GM12878 (cell line): ENCODE results near the gene CTIF. TPM values are rescaled to one million over a fixed set of nuclear protein-coding genes. Genes with fewer than 3 reads are reported as not detected.

Experiments used
- ATAC-seq: fragments of 200-7000 bp; cut with Tn5 transposase; 3 replicates; pipeline ENCODE4 v1.9.1; 2020; ENCODE audit warnings: mild to moderate bottlenecking, moderate library complexity
- BruUV-seq: library from RNA; stranded (reverse); fragments of 400-500 nt; replicated peaks from 2 replicates; lab custom pipeline; 2021; lab: Mats Ljungman, UMichigan
- CTCF ChIA-PET: fragments of 300-600 bp; sonication (Branson Sonifier 250); formaldehyde crosslinking; extraction: SDS; loops from one replicate; lab custom pipeline; 2021; ENCODE audit warnings: inconsistent platforms; lab: Yijun Ruan, JAX
- POLR2A ChIA-PET: fragments of 350-600 bp; formaldehyde crosslinking; extraction: SDS; loops from one replicate; lab custom pipeline; 2021; ENCODE audit warnings: inconsistent platforms; lab: Charles Lee
- RAD21 ChIA-PET: fragments of 300-600 bp; sonication (Branson Sonifier 250); formaldehyde crosslinking; loops from one replicate; lab custom pipeline; 2023; ENCODE audit warnings: antibody characterized with exemption; ENCODE audit not compliant: unreplicated experiment; lab: Charles Lee
- SMC1A ChIA-PET: fragments of 300-600 bp; sonication (Branson Sonifier 250); formaldehyde crosslinking; loops from one replicate; lab custom pipeline; 2023; ENCODE audit not compliant: unreplicated experiment, uncharacterized antibody; lab: Charles Lee
- DNase-seq: peaks from one replicate; pipeline ENCODE4 v3.0.0-alpha.2; 2011; ENCODE audit warnings: low read depth, low spot score
- FAIRE-seq: peaks from 3 replicates; lab custom pipeline; 2011; peaks lifted over from hg19 to GRCh38; lab: Jason Lieb, UNC
- H2AFZ ChIP-seq: 2 replicates; pipeline ENCODE4 v1.6.0; 2011; ENCODE audit warnings: low read depth, low read length, control low read depth; ENCODE audit not compliant: control insufficient read depth
- H3K27ac ChIP-seq: 2 replicates; pipeline ENCODE4 v1.5.1; 2011; ENCODE audit warnings: control low read depth; ENCODE audit not compliant: control insufficient read depth, insufficient read depth
- H3K27me3 ChIP-seq, 2 experiments: replicated peaks in 1 of 2; 2 replicates each; pipeline versions ENCODE4 v1.6.0 to v1.6.1; 2011; ENCODE audit warnings: low read length in 1 of 2; ENCODE audit not compliant: control insufficient read depth in 2 of 2, insufficient read depth in 2 of 2
- H3K36me3 ChIP-seq, 2 experiments: 2 replicates each; pipeline ENCODE4 v1.5.1; 2011; ENCODE audit warnings: low read length in 1 of 2; ENCODE audit not compliant: control insufficient read depth in 2 of 2, insufficient read depth in 2 of 2
- H3K4me1 ChIP-seq: 2 replicates; pipeline ENCODE4 v1.6.1; 2011; ENCODE audit warnings: mild to moderate bottlenecking, low read length, moderate library complexity, mixed read lengths; ENCODE audit not compliant: control insufficient read depth, insufficient read depth
- H3K4me2 ChIP-seq: 2 replicates; pipeline ENCODE4 v1.6.0; 2011; ENCODE audit warnings: control low read depth; ENCODE audit not compliant: control insufficient read depth, insufficient read depth
- H3K4me3 ChIP-seq: fragments of 200-600 bp; sonication (generic); 2 replicates; pipeline ENCODE4 v1.5.1; 2016
- H3K79me2 ChIP-seq: 2 replicates; pipeline ENCODE4 v1.6.0; 2011; ENCODE audit warnings: low read length; ENCODE audit not compliant: control insufficient read depth, insufficient read depth
- H3K9ac ChIP-seq: 2 replicates; pipeline ENCODE4 v1.8.0; 2011; ENCODE audit warnings: low read length, control low read depth, mixed read lengths; ENCODE audit not compliant: control insufficient read depth, insufficient read depth
- H3K9me3 ChIP-seq: replicated peaks from 3 replicates; pipeline ENCODE4 v1.5.1; 2011; ENCODE audit warnings: mild to moderate bottlenecking, low read length; ENCODE audit not compliant: control insufficient read depth, insufficient read depth
- H4K20me1 ChIP-seq: 2 replicates; pipeline ENCODE4 v1.6.0; 2011; ENCODE audit not compliant: control insufficient read depth, insufficient read depth
- BHLHE40 ChIP-seq, 2 experiments: fragments of 450-650 bp in 1 of 2; IDR thresholded peaks; 2 replicates each; pipeline ENCODE4 v1.6.1; 2011 to 2017; ENCODE audit warnings: low read depth in 2 of 2, borderline replicate concordance in 1 of 2, improper control_type of control experiment in 1 of 2, low read length in 1 of 2, mild to moderate bottlenecking in 1 of 2
- CREM ChIP-seq: IDR thresholded peaks from 2 replicates; pipeline ENCODE4 v1.6.1; 2014; ENCODE audit warnings: antibody characterized with exemption, low read depth
- EGR1 ChIP-seq, 2 experiments: IDR thresholded peaks; 1 replicate in 1 of 2; 2 replicates in 1 of 2; pipeline ENCODE4 v1.6.1; 2011 to 2012; ENCODE audit warnings: low read depth in 2 of 2, low read length in 2 of 2, borderline replicate concordance in 1 of 2, mild to moderate bottlenecking in 1 of 2, moderate library complexity in 1 of 2
- EP300 ChIP-seq, 2 experiments: fragments of 150-350 bp in 1 of 2; IDR thresholded peaks; 2 replicates each; pipeline ENCODE4 v1.6.1; 2011 to 2012; ENCODE audit warnings: low read depth in 2 of 2, low read length in 2 of 2, borderline replicate concordance in 1 of 2, improper control_type of control experiment in 1 of 2, inconsistent platforms in 1 of 2; ENCODE audit not compliant: control insufficient read depth in 1 of 2
- MEF2B ChIP-seq: fragments of 450-650 bp; IDR thresholded peaks from 2 replicates; pipeline ENCODE4 v1.6.1; 2018; ENCODE audit warnings: mild to moderate bottlenecking, moderate library complexity; ENCODE audit not compliant: partially characterized antibody, poor library complexity, severe bottlenecking
- PBX3 ChIP-seq: IDR thresholded peaks from 2 replicates; pipeline ENCODE4 v1.6.1; 2011; ENCODE audit warnings: mild to moderate bottlenecking, low read depth, low read length, moderate library complexity; ENCODE audit not compliant: insufficient replicate concordance
- RBBP5 ChIP-seq: fragments of 200-600 bp; sonication (generic); conservative IDR thresholded peaks from 2 replicates; pipeline ENCODE4 v1.6.1; 2016
- TCF12 ChIP-seq: IDR thresholded peaks from 2 replicates; pipeline ENCODE4 v1.6.1; 2011; ENCODE audit warnings: low read depth, mild to moderate bottlenecking, low read length
- ZNF217 ChIP-seq: fragments of 450-650 bp; IDR thresholded peaks from 2 replicates; pipeline ENCODE4 v1.6.1; 2017; ENCODE audit warnings: antibody characterized with exemption, mild to moderate bottlenecking
- ZNF687 ChIP-seq: fragments of 450-650 bp; IDR thresholded peaks from 2 replicates; pipeline ENCODE4 v1.6.1; 2017; ENCODE audit warnings: mild to moderate bottlenecking, moderate library complexity
- WGBS: methylation state at CpG from one replicate; pipeline ENCODE4 v1.1.6; 2016; ENCODE audit warnings: low lambda C conversion rate; ENCODE audit not compliant: insufficient replicate concordance, insufficient coverage; ENCODE audit errors: missing lambda C conversion rate; 5-methylcytosine and 5-hydroxymethylcytosine counted together
- in situ Hi-C: fragments of 300-500 bp; cut with MboI; formaldehyde crosslinking; loops from 9 replicates; pipeline ENCODE4 v1.14.3; 2018; ENCODE audit warnings: mixed read lengths
- intact Hi-C: fragments of 100-400 bp; cut with micrococcal nuclease; formaldehyde crosslinking; loops from one replicate; pipeline ENCODE4 v1.14.2; 2022; ENCODE audit not compliant: unreplicated experiment
- polyA plus RNA-seq, 11 experiments: library from polyadenylated mRNA; depleted of rRNA in 4 of 11; unstranded in 6 of 11; stranded (reverse) in 5 of 11; fragments of >200 nt; fragmentation: Nextera tagmentation in 4 of 11; fragmentation: Illumina TruSeq in 1 of 11; extraction: Ambion mirVana in 4 of 11; extraction: Trizol in 1 of 11; gene quantifications; 1 replicate in 1 of 11; 2 replicates in 10 of 11; pipeline versions ENCODE4 v1.2.1 to v1.2.3, GENCODE V29; 2011 to 2016; ENCODE audit warnings: inconsistent platforms in 2 of 11, missing spikeins in 2 of 11, low read depth in 1 of 11
- total RNA-seq, 4 experiments: library from RNA; depleted of rRNA in 3 of 4; stranded (reverse); fragments of >200 nt in 3 of 4; fragmentation: Illumina TruSeq in 1 of 4; extraction: Trizol in 1 of 4; gene quantifications; 2 replicates each; pipeline versions ENCODE4 v1.2.1 to v1.2.3, GENCODE V29; 2013 to 2021
- TF ChIP-seq, protein P1 (sequence below): IDR thresholded peaks from 2 replicates; pipeline ENCODE4 v1.6.1; 2012; ENCODE audit warnings: low read depth, low read length, improper control_type of control experiment
- TF ChIP-seq, protein P2 (sequence below): IDR thresholded peaks from 2 replicates; pipeline ENCODE4 v1.6.1; 2011; ENCODE audit warnings: low read depth, low read length, improper control_type of control experiment, borderline replicate concordance
- TF ChIP-seq, protein P3 (sequence below): fragments of 450-650 bp; IDR thresholded peaks from 2 replicates; pipeline ENCODE4 v1.6.1; 2017; ENCODE audit warnings: mild to moderate bottlenecking

Gene CTIF
- total and polyA plus RNA-seq, 10 of the 15 experiments (the other 5 are each of a cell fraction or from before 2014, with no cell fraction given) = 0.06 to 11.6 (median 2.5) TPM

GRCh38 chr18:48724939-48725338 is 186.1 kb downstream of the CTIF start:
- WGBS = 50% methylated on average over 5 of the region's 5 CpGs
- Histone ChIP-seq H2AFZ (no peak overlapping the region), H3K27me3 (no peaks in the 10 kb centered on the region), H3K4me1 (peaks cover 33% of the 10 kb centered on the region), H3K9me3 (peaks cover 15% of the 10 kb centered on the region; the same call in 2 of the 3 replicates), H3K27ac (peak overlapping the region; percentile 11; the same call in 1 of the 2 replicates), H3K79me2 (no peaks in the 10 kb centered on the region), H3K4me2 (no peak overlapping the region), H3K4me3 (no peak overlapping the region), H3K9ac (no peak overlapping the region), H4K20me1 (no peaks in the 10 kb centered on the region), H3K36me3 (no peaks in the 10 kb centered on the region)
- ChIA-PET RAD21 (interaction anchor here (1.2 kb wide), 1 partner anchor 10 kb away, joined by 4 read pairs; no protein-coding TSS in a partner anchor), CTCF (interaction anchor here (1.0 to 2.0 kb wide), 3 partner anchors 8 to 31 kb away, joined by 4 to 7 read pairs (median 6); no protein-coding TSS in a partner anchor), SMC1A (interaction anchor here (0.8 to 5.2 kb wide), 3 partner anchors 8 to 40 kb away, joined by 3 to 32 read pairs (median 4); no protein-coding TSS in a partner anchor), POLR2A (no interaction called here)
- FAIRE-seq (no peak), ATAC-seq (peak; percentile 39), DNase-seq (peak; percentile 35)
- in situ Hi-C loops (no loop called here), intact Hi-C loops (loop anchor here (2.0 kb wide), 1 partner anchor 30 kb away; no protein-coding TSS in a partner anchor)
- no TSS peak for BruUV-seq
- TF ChIP-seq EGR1 (IDR thresholded peaks at IDR 0.05; ENCODE audit: borderline replicate concordance in 1 of 2, low read depth in 2 of 2, low read length in 2 of 2) (no peak), MEF2B (peak; percentile 26), CREM (peak; percentile 13; the same call in 1 of the 2 replicates), RBBP5 (no peak), PBX3 (no peak), ZNF217 (no peak), EP300 (IDR thresholded peaks at IDR 0.05; ENCODE audit: borderline replicate concordance in 1 of 2, control insufficient read depth in 1 of 2, low read depth in 2 of 2, low read length in 2 of 2) (peak in 1 of 2 experiments; percentile 31; a peak in 1 of 4 replicates), ZNF687 (peak; percentile 92), BHLHE40 (IDR thresholded peaks at IDR 0.05; ENCODE audit: borderline replicate concordance in 1 of 2, low read depth in 2 of 2, low read length in 1 of 2) (peak; percentile 33 to 79; a peak in 2 of 4 replicates), TCF12 (peak; percentile 40; the same call in 1 of the 2 replicates)
- TF ChIP-seq, protein P1, sequence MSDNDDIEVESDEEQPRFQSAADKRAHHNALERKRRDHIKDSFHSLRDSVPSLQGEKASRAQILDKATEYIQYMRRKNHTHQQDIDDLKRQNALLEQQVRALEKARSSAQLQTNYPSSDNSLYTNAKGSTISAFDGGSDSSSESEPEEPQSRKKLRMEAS = peak; percentile 53; the same call in 1 of the 2 replicates
- TF ChIP-seq, protein P2, sequence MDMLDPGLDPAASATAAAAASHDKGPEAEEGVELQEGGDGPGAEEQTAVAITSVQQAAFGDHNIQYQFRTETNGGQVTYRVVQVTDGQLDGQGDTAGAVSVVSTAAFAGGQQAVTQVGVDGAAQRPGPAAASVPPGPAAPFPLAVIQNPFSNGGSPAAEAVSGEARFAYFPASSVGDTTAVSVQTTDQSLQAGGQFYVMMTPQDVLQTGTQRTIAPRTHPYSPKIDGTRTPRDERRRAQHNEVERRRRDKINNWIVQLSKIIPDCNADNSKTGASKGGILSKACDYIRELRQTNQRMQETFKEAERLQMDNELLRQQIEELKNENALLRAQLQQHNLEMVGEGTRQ = no peak
- TF ChIP-seq, protein P3, sequence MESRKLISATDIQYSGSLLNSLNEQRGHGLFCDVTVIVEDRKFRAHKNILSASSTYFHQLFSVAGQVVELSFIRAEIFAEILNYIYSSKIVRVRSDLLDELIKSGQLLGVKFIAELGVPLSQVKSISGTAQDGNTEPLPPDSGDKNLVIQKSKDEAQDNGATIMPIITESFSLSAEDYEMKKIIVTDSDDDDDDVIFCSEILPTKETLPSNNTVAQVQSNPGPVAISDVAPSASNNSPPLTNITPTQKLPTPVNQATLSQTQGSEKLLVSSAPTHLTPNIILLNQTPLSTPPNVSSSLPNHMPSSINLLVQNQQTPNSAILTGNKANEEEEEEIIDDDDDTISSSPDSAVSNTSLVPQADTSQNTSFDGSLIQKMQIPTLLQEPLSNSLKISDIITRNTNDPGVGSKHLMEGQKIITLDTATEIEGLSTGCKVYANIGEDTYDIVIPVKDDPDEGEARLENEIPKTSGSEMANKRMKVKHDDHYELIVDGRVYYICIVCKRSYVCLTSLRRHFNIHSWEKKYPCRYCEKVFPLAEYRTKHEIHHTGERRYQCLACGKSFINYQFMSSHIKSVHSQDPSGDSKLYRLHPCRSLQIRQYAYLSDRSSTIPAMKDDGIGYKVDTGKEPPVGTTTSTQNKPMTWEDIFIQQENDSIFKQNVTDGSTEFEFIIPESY = no peak
